Stimulated activated naive CD4-positive, alpha-beta T cell (primary cell): ENCODE data around the gene SPTBN4.
"Not testable (repeated sequence)": the region's sequence is repeated elsewhere in the genome, so short reads cannot be mapped to it uniquely, and the experiment has no call there.

ENCODE experiments used
- DNase-seq, 6 experiments: peaks; one replicate each; lab custom pipeline; 2025; lab: John Stamatoyannopoulos, UW

Gene SPTBN4

DNA sequence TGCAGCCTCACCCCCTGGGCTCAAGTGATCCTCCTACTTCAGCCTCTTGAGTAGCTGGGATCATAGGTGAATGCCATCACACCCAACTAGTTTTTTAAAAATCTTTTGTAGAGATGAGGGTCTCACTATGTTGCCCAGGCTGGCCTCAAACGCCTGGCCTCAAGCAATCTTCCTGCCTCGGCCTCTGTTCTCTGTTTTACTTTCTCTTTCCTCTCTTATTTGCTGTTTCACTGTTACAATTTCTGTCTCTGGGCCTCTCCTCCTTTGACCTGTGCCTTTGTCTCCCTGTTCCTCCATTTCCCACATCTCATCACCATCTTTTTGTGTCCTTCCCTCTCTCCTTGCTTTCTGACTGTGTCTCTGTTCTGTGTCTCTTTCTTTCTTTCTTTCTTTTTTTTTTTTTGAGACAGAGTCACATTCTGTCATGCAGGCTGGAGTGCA, 119.2 kb downstream of the SPTBN4 start:
- no peak for DNase-seq

DNA sequence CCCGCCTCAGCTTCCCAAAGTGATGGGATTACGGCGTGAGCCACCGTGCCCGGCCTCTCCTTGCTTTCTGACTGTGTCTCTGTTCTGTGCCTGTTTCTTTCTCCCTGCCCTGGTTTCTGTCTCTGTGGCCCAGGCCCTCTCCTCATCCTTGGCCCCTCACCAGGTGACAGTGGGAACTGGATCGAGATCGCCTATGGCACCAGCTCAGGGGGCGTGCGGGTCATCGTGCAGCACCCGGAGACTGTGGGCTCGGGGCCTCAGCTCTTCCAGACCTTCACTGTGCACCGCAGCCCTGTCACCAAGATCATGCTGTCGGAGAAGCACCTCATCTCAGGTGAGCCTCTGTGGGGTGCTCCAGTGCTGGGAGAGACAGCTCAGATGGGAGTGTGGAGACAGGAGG, 119.8 kb downstream of the SPTBN4 start:
- DNase-seq, result no peak

DNA sequence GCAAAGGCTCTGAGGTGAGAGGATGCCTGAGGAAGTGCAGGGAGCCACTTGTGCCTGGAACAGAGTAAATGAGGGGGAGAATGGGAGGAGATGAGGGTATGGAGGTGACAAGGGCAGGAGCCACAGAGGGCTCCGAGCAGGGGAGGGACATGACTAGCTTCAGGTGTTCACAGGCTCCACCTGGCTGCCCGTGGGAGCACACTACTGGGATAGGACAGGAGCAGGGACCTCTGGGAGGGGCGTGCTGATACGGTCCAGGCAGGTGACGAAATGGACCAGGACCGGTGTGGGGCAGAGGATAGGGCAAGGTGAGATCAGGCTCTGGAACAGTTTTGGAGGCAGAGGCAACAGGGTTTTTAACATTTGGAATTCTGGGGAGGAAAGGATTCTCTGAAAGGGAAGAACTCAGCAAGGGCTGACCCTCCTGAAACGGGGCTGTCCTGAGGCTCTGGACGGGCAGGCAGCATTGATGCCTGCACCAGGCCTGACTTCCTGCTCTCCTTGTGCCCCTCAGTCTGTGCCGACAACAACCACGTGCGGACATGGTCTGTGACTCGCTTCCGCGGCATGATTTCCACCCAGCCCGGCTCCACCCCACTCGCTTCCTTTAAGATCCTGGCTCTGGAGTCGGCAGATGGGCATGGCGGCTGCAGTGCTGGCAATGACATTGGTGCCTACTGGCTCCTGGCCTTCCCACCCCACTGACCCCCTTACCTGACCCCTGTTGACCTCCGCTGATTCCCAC, 121.5 kb downstream of the SPTBN4 start:
- DNase-seq, result no peak

DNA sequence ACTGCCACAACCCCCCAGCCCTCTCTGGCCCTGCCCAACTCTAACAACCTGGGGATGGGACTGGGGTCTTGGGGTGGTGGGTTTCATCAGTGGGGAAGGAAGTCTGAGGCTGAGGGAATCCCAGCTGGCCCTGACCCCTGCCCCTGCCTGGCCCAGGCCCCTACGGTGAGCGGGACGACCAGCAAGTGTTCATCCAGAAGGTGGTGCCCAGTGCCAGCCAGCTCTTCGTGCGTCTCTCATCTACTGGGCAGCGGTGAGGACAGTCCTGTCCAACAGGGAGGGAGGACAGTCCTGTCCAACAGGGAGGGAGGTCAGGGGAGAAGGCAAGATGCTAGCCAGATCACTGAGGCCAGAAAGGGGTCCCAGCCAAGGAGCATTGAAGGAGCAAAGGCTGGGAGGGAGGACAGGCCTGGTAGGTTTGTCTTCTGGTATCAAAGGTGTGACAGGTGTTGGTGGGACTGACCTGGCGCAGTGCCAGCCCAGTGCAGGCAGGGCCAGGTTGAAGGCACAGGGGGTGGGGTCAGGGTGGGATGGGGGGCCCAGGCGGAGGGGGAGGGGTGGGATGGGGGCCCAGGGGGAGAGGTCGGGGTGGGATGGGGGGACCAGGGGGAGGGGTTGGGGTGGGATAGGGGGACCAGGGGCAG, 122.2 kb downstream of the SPTBN4 start:
- DNase-seq, result no peak

DNA sequence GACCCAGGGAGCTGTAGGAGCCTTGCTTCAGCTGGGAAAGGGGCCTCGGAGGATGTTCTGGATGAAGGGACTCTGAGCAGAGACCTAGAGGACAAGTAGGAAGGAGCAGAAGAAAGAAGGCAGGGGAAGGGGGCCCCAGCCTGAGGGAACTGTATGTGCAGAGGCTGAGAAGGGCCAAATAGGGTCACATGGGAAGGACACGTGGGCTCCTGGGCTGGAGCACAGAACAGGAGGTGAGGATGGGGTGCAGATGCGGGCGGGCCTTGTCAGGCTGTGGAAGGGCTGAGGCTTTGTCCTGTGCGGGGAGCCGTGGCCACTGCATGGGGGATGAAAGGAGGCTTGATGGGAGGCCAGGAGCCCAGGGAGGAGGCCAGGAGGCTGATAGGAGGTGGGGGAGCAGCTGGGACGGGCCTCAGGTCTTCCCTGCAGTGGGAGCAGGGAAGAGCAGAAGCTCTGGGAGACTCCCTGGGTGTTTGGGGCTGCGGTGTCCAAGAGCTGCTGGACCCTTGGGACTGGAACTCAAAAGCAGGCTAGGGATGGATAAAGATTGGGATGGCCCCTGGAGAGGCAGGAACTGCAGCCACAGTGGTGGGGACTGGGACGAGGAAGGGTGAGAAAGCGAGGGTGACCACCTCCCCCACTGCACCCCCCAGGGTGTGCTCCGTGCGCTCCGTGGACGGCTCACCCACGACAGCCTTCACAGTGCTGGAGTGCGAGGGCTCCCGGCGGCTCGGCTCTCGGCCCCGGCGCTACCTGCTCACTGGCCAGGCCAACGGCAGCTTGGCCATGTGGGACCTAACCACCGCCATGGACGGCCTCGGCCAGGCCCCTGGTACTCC, 123.0 kb downstream of the SPTBN4 start:
- no peak for DNase-seq

DNA sequence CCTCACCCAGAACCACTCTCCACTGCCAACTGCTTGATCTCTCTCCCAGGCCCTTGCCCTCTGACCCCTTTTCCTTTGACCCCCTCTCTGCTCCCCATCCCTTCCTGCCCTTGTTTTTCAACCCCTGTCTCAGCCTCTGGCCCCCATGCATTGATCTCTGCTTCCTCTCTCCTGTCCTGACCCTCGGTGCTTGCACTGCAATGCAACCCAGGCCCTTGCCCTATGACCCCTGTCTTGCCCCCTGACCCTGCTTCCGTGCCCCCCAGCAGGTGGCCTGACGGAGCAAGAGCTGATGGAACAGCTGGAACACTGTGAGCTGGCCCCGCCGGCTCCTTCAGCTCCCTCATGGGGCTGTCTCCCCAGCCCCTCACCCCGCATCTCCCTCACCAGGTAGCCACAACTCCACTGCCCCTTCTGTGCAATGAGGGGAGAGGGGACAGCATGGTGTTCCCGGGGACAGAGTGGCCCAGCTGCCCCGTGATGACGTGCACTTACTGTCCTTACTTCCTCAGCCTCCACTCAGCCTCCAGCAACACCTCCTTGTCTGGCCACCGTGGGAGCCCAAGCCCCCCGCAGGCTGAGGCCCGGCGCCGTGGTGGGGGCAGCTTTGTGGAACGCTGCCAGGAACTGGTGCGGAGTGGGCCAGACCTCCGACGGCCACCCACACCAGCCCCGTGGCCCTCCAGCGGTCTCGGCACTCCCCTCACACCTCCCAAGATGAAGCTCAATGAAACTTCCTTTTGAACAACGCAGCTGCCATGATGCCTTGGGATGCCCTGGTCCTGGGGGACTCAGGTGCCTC, 123.9 kb downstream of the SPTBN4 start:
- no peak for DNase-seq

DNA sequence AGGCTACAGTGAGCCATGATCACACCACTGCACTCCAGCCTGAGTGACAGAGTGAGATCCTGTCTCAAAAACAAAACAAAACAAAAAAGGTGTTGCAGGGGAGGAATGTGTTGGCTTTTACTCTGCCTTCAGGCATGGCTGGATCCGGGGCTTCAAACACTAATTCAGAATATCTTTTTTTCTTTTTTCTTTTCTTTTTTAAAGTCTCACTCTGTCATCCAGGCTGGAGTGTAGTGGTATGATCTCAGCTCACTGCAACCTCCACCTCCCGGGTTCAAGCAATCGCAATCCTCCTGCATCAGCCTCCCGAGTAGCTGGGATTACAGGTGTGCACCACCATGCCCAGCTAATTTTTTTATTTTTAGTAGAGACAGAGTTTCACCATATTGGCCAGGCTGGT, 124.9 kb downstream of the SPTBN4 start:
- DNase-seq, result not testable (repeated sequence)

DNA sequence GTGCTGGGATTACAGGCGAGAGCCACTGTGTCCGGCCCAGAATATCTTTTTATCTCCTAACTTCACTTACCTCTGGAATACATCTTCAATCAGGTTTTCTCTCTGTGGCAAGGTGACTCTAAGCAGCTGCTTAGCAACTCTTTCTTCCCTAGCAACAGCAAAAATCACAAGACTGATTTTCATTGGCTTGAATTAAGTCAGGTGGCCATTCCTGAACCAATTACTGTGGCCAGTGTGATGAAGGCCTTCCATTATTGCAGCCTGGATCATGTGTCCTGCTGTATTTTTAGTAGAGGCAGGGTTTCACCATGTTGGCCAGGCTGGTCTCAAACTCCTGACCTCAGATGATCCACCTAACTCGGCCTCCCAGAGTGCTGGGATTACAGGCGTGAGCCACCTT, 125.4 kb downstream of the SPTBN4 start:
- no peak for DNase-seq

DNA sequence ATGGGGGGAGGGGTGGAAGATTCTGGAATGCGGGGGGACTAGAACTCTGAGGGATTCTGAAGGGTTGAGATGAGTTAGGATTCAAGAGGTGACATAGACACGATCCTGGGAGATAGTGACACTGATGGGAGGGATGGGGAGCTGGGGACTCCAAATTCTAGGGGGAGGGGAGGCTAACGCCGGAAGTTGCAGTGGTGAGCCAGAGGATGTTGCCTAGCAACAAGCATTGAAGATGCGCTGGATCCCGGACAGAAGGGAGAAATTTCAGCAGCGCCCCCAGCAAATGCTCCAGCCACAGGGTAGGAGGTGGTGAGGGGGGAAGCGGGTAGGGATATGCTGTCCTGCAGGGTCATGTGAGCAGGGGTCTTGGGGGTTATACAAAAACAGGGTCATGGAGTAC, 127.5 kb downstream of the SPTBN4 start:
- no peak for DNase-seq

DNA sequence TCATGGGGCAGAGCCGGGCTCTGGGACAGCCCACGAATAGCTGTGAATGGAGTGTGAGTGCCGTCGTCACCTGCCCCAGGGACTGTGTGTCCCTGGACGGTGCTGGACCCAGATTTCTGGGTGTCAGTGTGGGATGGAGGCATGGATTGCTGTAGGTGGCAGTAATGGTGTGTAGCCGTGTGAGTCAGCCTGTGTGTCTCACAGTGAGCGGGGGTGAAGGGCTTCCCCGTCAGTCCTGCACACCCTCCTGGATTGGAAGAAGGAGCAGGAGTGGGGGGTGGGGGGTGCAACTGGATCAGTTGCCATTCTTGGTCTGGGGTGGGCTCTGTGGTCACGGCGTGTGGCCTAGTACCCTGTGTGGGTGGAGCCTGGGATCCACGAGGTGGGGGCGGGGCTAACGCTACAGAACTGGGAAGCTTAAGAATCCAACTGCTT, 127.9 kb downstream of the SPTBN4 start:
- no peak for DNase-seq

DNA sequence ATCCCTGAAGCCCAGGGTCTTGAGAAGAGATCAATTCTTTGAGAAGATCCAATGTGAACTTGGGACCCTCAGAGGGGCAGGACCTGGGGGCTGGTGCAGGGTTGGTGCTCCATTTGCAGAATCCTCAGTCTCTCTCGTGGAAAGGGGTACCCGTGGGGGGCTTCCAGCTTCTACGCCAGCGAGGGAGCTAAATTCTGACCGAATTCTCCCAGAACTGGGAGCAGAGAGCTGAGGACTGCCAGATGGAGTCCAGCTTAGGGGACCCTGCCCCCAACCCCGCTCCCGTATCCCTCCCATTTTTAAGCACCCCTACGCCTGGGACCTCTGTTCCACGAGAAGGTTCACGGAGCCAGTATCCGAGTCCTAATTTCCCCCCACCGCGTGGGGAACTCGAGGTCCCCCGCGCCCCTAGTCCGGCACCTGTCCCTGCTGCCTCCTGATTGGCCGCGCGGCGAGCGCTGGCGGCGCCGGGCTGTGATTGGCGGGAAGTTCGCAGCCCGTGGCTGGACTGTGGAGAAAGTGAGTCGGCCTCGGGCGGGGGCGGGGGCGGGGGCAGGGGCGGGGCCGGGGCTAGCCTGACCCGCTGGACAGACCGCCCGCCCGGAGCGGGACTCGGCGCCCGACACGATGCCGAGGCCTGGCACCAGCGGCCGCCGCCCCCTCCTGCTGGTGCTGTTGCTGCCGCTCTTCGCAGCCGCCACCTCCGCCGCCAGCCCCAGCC, 130.0 kb downstream of the SPTBN4 start:
- DNase-seq, result peak in 1 of 6 experiments; percentile 28

DNA sequence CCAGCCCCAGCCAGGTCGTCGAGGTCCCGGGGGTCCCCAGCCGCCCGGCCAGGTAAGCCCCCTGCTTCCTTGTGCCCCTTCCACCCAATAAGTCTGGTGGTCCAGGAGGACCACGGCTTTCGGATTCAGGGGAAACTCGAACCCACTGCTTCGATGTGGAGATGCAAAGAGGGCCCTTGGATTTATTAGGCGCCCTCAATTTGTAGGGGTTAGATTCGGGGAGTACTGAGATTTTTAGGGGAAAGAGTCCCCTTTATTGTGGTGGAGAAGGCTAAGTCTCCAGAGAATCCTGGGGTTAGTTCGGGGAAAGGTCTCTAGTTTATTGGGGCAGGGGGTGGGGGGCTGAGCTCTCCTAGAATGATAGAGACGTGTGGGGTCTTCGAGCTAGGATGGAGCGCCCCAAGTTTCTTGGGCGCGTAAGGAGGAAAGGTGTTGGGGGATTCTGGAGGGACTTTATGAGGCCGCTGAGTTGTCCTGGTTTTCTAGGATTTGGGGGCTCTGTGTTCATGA, 130.6 kb downstream of the SPTBN4 start:
- DNase-seq, result no peak

DNA sequence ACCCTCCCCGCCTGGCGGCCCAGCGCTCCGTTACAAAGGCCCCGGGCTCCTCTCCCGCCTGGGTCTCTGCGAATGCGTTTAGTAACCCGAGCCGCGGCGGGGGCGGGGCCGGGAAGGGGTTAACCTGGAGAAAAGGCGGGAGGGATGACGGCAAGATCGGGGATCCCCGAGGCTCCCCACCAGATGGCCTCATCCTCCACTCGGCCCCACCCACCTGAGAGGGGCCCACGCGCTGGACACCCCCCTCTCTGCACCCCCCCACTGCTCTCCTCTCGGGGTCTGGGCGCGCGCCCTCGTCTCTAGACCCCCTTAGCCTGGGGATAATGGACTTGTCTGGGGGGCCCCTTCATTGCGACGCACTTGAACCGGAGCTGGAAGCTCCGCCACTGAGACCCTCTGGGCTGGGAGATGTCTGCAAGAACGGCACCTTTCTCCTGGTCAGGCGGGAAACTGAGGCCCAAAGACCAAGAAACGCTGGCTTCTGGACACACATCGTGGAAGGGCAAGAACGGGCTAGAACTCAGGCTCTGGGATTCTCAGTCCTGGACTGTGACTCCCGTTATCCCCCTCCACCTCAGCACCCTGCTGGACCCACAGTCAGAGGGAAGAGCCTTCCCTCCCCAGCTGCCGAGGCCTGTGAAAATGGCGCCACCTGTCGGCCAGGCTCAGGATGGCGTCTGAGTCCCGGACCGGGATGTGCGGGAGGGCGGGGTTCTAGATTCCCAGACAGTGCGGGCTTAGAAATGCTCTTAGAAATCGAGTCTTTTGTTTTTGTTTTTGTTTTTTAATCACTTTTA, 131.5 kb downstream of the SPTBN4 start:
- peak; percentile 56 to 85 (median 74) for DNase-seq

DNA sequence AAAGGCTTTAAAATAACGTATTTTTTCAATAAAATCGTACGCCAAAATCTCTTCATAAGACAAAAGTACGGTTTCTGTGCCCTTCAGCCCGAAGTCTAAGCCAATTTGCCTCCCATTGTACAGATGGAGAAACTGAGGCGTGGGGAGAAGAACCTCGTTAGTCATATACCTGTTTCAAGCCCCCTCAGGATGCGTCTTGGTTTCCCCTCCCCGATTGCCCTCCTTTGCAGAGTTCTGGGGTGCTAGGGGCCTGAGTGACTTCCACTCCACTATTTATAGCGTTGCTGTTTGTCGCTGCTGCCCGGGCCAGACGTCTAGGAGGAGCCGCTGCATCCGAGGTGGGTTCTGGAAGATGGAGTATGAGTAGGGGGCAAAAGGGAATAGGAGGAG, 132.1 kb downstream of the SPTBN4 start:
- no peak for DNase-seq

DNA sequence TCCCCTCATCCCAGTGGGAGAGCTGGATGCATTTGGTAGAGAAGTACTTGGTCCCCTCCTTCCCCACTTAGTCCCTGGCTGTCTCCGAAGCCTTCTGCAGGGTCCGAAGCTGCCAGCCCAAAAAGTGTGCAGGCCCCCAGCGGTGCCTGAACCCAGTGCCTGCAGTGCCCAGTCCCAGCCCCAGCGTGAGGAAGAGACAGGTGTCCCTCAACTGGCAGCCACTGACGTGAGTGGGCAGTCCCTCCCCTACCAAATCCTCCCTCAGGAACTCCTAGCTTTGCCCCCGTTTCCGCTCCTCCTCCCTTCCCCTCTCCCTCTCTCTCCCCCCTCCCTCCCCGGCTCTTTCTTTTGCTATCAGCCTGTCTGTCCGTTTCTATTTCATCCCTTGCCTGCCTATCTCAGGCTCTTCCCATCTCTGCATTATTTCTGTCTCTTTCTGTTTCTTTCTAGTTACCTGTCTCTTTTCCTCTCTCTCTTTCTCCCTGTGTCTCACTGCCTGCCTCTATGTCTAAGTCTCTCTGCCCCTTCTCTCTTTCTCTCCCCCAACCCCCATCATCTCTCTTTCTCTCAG, 132.6 kb downstream of the SPTBN4 start:
- peak in 2 of 6 experiments; percentile 20 to 45 for DNase-seq

DNA sequence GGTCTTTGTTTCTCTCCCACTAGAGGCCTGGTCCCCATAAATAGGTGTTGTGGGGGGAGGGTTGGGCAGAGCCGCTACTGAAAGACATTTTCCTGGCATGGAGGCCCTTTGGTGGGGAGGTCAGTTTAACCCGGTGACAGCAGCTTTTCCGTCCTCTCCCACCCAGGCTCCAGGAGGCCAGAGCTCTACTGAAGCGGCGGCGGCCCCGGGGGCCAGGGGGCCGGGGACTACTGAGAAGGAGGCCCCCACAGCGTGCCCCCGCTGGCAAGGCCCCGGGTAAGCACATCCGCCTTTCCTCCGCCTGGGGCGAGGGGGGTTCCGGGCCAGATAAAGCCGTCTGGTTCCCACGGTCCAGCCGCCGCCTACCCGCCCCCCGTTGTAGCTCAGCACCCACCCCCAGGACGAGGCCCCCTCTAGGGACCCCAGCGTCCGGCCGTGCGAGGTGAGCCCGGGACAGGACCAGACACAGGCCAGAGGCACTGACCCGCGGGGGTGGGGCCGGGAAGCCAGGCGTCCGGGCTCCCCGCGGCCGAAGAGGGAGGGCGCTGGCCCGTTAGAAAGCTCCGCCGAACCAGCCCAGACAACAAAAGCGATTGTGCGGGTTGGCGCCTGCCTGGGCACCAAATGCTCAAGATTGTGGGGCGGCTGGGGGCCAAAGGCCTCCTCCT, 133.2 kb downstream of the SPTBN4 start:
- peak in 1 of 6 experiments; percentile 45 for DNase-seq

DNA sequence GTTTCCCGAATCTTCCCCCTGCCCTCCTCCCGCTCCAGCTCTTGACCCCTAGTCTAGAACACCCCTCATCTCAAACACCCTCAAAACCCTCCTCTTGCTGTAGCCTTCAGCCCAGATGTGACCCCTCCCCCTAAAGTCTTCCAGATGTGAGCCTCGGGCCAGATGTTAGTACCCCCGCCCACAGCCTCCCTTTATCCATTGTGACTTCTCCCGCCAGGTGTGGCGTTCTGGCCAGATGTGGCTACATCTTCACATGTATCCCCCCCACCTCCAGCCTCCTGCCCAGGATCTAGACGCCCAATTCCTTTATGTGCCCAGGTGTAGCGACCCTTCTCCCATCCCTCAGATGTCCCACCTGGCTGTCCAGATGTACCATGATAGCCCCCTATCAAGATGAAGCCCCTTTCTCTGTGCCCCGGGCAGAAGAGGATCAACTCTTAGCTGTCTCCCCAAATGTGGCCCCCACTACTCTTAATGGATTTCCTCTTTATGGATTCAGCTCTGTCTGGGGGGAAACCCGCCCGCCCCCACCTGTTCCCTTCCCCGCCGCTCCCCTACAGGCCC, 133.9 kb downstream of the SPTBN4 start:
- DNase-seq, result no peak

DNA sequence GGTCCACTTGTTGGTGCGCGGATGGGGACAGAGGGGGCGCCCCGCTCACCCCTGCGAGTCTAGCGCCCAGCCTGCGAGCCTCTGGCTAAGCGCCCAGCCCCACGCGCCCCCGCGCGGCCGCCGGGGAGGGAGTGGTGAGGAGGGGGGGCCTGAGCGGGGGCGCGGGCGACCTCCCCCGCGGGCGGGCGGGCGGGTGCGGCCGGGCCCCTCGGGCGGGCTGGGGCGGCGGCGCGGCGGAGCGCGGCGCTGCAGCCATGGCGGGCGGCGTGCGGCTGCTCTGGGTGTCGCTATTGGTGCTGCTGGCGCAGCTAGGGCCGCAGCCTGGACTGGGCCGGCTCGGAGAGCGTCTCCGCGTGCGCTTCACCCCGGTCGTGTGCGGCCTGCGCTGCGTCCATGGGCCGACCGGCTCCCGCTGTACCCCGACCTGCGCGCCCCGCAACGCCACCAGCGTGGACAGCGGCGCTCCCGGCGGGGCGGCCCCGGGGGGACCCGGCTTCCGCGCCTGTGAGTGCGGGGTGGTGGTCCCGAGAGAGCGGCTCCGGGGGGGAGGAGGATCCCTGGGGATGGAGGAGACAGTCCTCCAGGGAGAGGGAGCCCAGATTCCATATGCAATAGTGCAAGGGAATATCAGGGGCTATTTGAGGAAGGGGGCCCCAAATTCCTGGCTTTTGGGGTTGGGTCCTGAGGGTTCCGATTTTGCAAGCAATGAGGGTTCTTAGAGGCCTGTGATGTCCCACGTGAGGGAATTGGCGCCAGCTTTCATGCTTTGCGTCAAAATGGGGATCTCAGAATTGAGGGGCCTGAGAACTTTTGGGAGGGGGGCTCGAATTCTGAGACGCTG, 134.6 kb downstream of the SPTBN4 start, which contains the start of gene LTBP4:
Gene LTBP4 (plus strand): TSS at position 236 of the 841 bp plus-strand sequence. CDS start 19 bp downstream, at position 255.
- peak in 1 of 6 experiments; percentile 26 for DNase-seq
